Measurements from ENCODE around the gene SH3GL3. TPM values are rescaled to one million over a fixed set of nuclear protein-coding genes. Genes with fewer than 3 reads are reported as not detected.

SH3GL3 gene
- total and polyA plus RNA-seq, 12 donors = 0.24 to 1.7 (median 1.2) TPM; not detected in 6

GRCh38 chr15:83486363-83486762, 39.2 kb downstream of the SH3GL3 start:
- intact Hi-C loops (cut with DNase I) = loop anchor here in 1 of 2 donors (10.0 kb wide), 1 partner anchor 58 kb away; no protein-coding TSS in a partner anchor
- H3K36me3 ChIP-seq (replicated peaks in 1 of 2) = no peaks in the 10 kb centered on the region
- H3K9me3 ChIP-seq (replicated peaks in 1 of 3) = no peaks in the 10 kb centered on the region
- no peak for DNase-seq
- no peak overlapping the region for H3K4me3 ChIP-seq
- no peak overlapping the region for H3K27ac ChIP-seq
- no peaks in the 10 kb centered on the region for H3K4me1 ChIP-seq (replicated peaks in 1 of 2)
- H3K27me3 ChIP-seq = no peaks in the 10 kb centered on the region
- TF ChIP-seq, protein P1, sequence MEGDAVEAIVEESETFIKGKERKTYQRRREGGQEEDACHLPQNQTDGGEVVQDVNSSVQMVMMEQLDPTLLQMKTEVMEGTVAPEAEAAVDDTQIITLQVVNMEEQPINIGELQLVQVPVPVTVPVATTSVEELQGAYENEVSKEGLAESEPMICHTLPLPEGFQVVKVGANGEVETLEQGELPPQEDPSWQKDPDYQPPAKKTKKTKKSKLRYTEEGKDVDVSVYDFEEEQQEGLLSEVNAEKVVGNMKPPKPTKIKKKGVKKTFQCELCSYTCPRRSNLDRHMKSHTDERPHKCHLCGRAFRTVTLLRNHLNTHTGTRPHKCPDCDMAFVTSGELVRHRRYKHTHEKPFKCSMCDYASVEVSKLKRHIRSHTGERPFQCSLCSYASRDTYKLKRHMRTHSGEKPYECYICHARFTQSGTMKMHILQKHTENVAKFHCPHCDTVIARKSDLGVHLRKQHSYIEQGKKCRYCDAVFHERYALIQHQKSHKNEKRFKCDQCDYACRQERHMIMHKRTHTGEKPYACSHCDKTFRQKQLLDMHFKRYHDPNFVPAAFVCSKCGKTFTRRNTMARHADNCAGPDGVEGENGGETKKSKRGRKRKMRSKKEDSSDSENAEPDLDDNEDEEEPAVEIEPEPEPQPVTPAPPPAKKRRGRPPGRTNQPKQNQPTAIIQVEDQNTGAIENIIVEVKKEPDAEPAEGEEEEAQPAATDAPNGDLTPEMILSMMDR (IDR thresholded peaks at IDR 0.05) = no peak
- no peak for TF ChIP-seq POLR2A (IDR thresholded peaks at IDR 0.05)

GRCh38 chr15:83487519-83487918, 40.4 kb downstream of the SH3GL3 start:
- DNase-seq = no peak
- 70 to 83% (median 77%) methylated on average over 3 of the region's 3 CpGs for WGBS, 4 donors
- Histone ChIP-seq H3K36me3 (replicated peaks in 1 of 2) (no peaks in the 10 kb centered on the region), H3K4me3 (no peak overlapping the region), H3K27ac (no peak overlapping the region), H3K4me1 (replicated peaks in 1 of 2) (no peaks in the 10 kb centered on the region), H3K27me3 (no peaks in the 10 kb centered on the region), H3K9me3 (replicated peaks in 1 of 3) (no peaks in the 10 kb centered on the region)
- no peak for TF ChIP-seq POLR2A (IDR thresholded peaks at IDR 0.05)
- TF ChIP-seq, protein P1 (IDR thresholded peaks at IDR 0.05) = no peak
- intact Hi-C loops (cut with DNase I) = loop anchor here in 1 of 2 donors (10.0 kb wide), 1 partner anchor 57 kb away; no protein-coding TSS in a partner anchor

GRCh38 chr15:83489690-83490089, 42.5 kb downstream of the SH3GL3 start:
- no peaks in the 10 kb centered on the region for H3K4me1 ChIP-seq (replicated peaks in 1 of 2)
- no peak overlapping the region for H3K27ac ChIP-seq
- H3K27me3 ChIP-seq = no peaks in the 10 kb centered on the region
- TF ChIP-seq POLR2A (IDR thresholded peaks at IDR 0.05) = no peak
- TF ChIP-seq, protein P1 (IDR thresholded peaks at IDR 0.05) = no peak
- 71 to 80% (median 75%) methylated on average over 2 of the region's 2 CpGs for WGBS, 4 donors
- no peaks in the 10 kb centered on the region for H3K9me3 ChIP-seq (replicated peaks in 1 of 3)
- no peak overlapping the region for H3K4me3 ChIP-seq
- no peak for DNase-seq
- H3K36me3 ChIP-seq (replicated peaks in 1 of 2) = no peaks in the 10 kb centered on the region
- intact Hi-C loops (cut with DNase I) = loop anchor here in 1 of 2 donors (10.0 kb wide), 1 partner anchor 55 kb away; no protein-coding TSS in a partner anchor

GRCh38 chr15:83491486-83491885, 44.3 kb downstream of the SH3GL3 start:
- WGBS, 4 donors = 60 to 69% (median 68%) methylated on average over 5 of the region's 5 CpGs
- intact Hi-C loops (cut with DNase I) = no loop called here
- Histone ChIP-seq H3K27ac (no peak overlapping the region), H3K36me3 (replicated peaks in 1 of 2) (no peaks in the 10 kb centered on the region), H3K27me3 (no peaks in the 10 kb centered on the region), H3K4me1 (replicated peaks in 1 of 2) (no peaks in the 10 kb centered on the region), H3K4me3 (no peak overlapping the region), H3K9me3 (replicated peaks in 1 of 3) (no peaks in the 10 kb centered on the region)
- DNase-seq = no peak
- TF ChIP-seq, protein P1 (IDR thresholded peaks at IDR 0.05) = no peak
- no peak for TF ChIP-seq POLR2A (IDR thresholded peaks at IDR 0.05)

All from adrenal gland (tissue), 12 donors.